Measurements from ENCODE around the gene PKN1.
"Not testable (repeated sequence)": the region's sequence is repeated elsewhere in the genome, so short reads cannot be mapped to it uniquely, and the experiment has no call there.

- TF ChIP-seq, protein P1, sequence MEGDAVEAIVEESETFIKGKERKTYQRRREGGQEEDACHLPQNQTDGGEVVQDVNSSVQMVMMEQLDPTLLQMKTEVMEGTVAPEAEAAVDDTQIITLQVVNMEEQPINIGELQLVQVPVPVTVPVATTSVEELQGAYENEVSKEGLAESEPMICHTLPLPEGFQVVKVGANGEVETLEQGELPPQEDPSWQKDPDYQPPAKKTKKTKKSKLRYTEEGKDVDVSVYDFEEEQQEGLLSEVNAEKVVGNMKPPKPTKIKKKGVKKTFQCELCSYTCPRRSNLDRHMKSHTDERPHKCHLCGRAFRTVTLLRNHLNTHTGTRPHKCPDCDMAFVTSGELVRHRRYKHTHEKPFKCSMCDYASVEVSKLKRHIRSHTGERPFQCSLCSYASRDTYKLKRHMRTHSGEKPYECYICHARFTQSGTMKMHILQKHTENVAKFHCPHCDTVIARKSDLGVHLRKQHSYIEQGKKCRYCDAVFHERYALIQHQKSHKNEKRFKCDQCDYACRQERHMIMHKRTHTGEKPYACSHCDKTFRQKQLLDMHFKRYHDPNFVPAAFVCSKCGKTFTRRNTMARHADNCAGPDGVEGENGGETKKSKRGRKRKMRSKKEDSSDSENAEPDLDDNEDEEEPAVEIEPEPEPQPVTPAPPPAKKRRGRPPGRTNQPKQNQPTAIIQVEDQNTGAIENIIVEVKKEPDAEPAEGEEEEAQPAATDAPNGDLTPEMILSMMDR (IDR thresholded peaks at IDR 0.05), result not testable (repeated sequence)
- not testable (repeated sequence) for TF ChIP-seq EZH2 (IDR thresholded peaks at IDR 0.05; ENCODE audit: borderline replicate concordance, insufficient read depth, low read depth, low read length, poor library complexity, severe bottlenecking)
These were observed 29.3 kb downstream of the PKN1 start for GRCh38 chr19:14462401-14462800.

Measured in B cell (primary cell).